B cell (primary cell): ENCODE measurements around the gene SLC16A1. TPM values are rescaled to one million over a fixed set of nuclear protein-coding genes. Genes with fewer than 3 reads are reported as not detected.

ENCODE experiments used
- ATAC-seq: fragments of 200-7000 bp; cut with Tn5 transposase; one replicate; pipeline ENCODE4 v1.10.0; 2021; ENCODE audit warnings: low read depth, mild to moderate bottlenecking, moderate number of reproducible peaks, moderate library complexity
- CTCF ChIA-PET: fragments of 350-600 bp; sonication (Branson Sonifier 250); formaldehyde crosslinking; loops from one replicate; lab custom pipeline; 2021; ENCODE audit warnings: antibody characterized with exemption, inconsistent platforms; lab: Charles Lee
- POLR2A ChIA-PET: fragments of 350-600 bp; sonication (Branson Sonifier 250); formaldehyde crosslinking; loops from one replicate; lab custom pipeline; 2021; ENCODE audit warnings: antibody characterized with exemption; lab: Charles Lee
- DNase-seq: peaks from one replicate; pipeline ENCODE4 v3.0.0; 2013
- H2AFZ ChIP-seq: 2 replicates; pipeline ENCODE4 v1.6.1; 2012; ENCODE audit warnings: mild to moderate bottlenecking, low read depth, low read length; ENCODE audit not compliant: insufficient read depth, poor library complexity, severe bottlenecking
- H3K27ac ChIP-seq, 2 donors: 1 replicate in 1 of 2; 2 replicates in 1 of 2; pipeline ENCODE4 v1.5.1; 2012 to 2013; ENCODE audit warnings: low read length in 2 of 2, mild to moderate bottlenecking in 2 of 2, moderate library complexity in 1 of 2
- H3K27me3 ChIP-seq, 4 experiments: fragments of 200-600 bp in 1 of 4; sonication (generic) in 1 of 4; replicated peaks in 1 of 4; 1 replicate in 2 of 4; 2 replicates in 2 of 4; pipeline versions ENCODE4 v1.6.1 to v1.7.0; 2013 to 2016; ENCODE audit warnings: low read length in 3 of 4, mild to moderate bottlenecking in 2 of 4, mixed read lengths in 1 of 4, moderate library complexity in 1 of 4; ENCODE audit not compliant: insufficient read depth in 4 of 4, control insufficient read depth in 3 of 4; ENCODE audit errors: control extremely low read depth in 1 of 4
- H3K36me3 ChIP-seq, 2 experiments: replicated peaks in 1 of 2; 1 replicate in 1 of 2; 2 replicates in 1 of 2; pipeline versions ENCODE4 v1.6.1 to v1.7.1; 2013; ENCODE audit warnings: low read length in 1 of 2; ENCODE audit not compliant: insufficient read depth in 2 of 2, control insufficient read depth in 1 of 2; ENCODE audit errors: control extremely low read depth in 1 of 2, extremely low read depth in 1 of 2
- H3K4me1 ChIP-seq, 2 donors: fragments of 200-600 bp in 1 of 2; sonication (generic) in 1 of 2; 1 replicate in 1 of 2; 2 replicates in 1 of 2; pipeline versions ENCODE4 v1.5.1 to v1.6.1; 2013 to 2017; ENCODE audit warnings: low read length in 2 of 2; ENCODE audit not compliant: control insufficient read depth in 2 of 2, insufficient read depth in 2 of 2
- H3K4me2 ChIP-seq: replicated peaks from 2 replicates; pipeline ENCODE3; 2012; ENCODE audit warnings: mild to moderate bottlenecking, low read depth, low read length; ENCODE audit not compliant: poor library complexity, severe bottlenecking
- H3K4me3 ChIP-seq, 5 experiments: fragments of 200-600 bp in 1 of 5; sonication (generic) in 1 of 5; 1 replicate in 3 of 5; 2 replicates in 2 of 5; pipeline versions ENCODE4 v1.5.1 to v1.7.0; 2011 to 2016; ENCODE audit warnings: low read length in 4 of 5, mild to moderate bottlenecking in 4 of 5, low read depth in 2 of 5, control low read depth in 1 of 5, moderate library complexity in 1 of 5; ENCODE audit not compliant: insufficient read depth in 1 of 5; ENCODE audit errors: control extremely low read depth in 1 of 5, extremely low read depth in 1 of 5
- H3K79me2 ChIP-seq: fragments of 200-600 bp; sonication (generic); one replicate; pipeline ENCODE4 v1.6.0; 2016; ENCODE audit warnings: low read length; ENCODE audit not compliant: control insufficient read depth, insufficient read depth
- H3K9ac ChIP-seq: fragments of 200-600 bp; sonication (generic); 2 replicates; pipeline ENCODE4 v1.6.1; 2017; ENCODE audit warnings: mild to moderate bottlenecking, low read length, moderate library complexity
- H3K9me3 ChIP-seq, 3 donors: one replicate each; pipeline versions ENCODE4 v1.6.1 to v1.7.1; 2013; ENCODE audit warnings: low read length in 2 of 3; ENCODE audit not compliant: control insufficient read depth in 2 of 3, insufficient read depth in 1 of 3; ENCODE audit errors: control extremely low read depth in 1 of 3
- H4K20me1 ChIP-seq: 2 replicates; pipeline ENCODE4 v1.6.0; 2012; ENCODE audit warnings: mild to moderate bottlenecking, low read length; ENCODE audit not compliant: insufficient read depth, control insufficient read depth, poor library complexity, severe bottlenecking
- H3K27ac Mint-ChIP-seq: one replicate; pipeline ENCODE4 v1.8.0; 2021; ENCODE audit warnings: mixed read lengths
- H3K27me3 Mint-ChIP-seq: one replicate; pipeline ENCODE4 v1.8.0; 2021; ENCODE audit warnings: mixed read lengths
- H3K4me1 Mint-ChIP-seq: one replicate; pipeline ENCODE4 v1.8.0; 2021; ENCODE audit warnings: mixed read lengths
- H3K4me3 Mint-ChIP-seq: one replicate; pipeline ENCODE4 v1.8.0; 2021; ENCODE audit warnings: mixed read lengths
- H3K9me3 Mint-ChIP-seq: one replicate; pipeline ENCODE4 v1.8.0; 2022; ENCODE audit warnings: mixed read lengths; ENCODE audit not compliant: insufficient read depth
- EZH2 ChIP-seq: IDR thresholded peaks from 2 replicates; pipeline ENCODE4 v1.6.1; 2012; ENCODE audit warnings: borderline replicate concordance, low read depth, mild to moderate bottlenecking, moderate library complexity, low read length; ENCODE audit not compliant: insufficient read depth, poor library complexity, severe bottlenecking
- WGBS: methylation state at CpG from one replicate; pipeline ENCODE4 v1.1.5; 2013; ENCODE audit warnings: missing lambda C conversion rate; ENCODE audit not compliant: insufficient coverage; 5-methylcytosine and 5-hydroxymethylcytosine counted together
- intact Hi-C: fragments of 100-400 bp; cut with micrococcal nuclease; formaldehyde crosslinking; loops from one replicate; pipeline ENCODE4 v1.10.0; 2022
- polyA plus RNA-seq: library from polyadenylated mRNA; depleted of rRNA; stranded (reverse); fragments of >200 nt; gene quantifications from 2 replicates; pipeline ENCODE4 v1.2.3, GENCODE V29; 2012
- small RNA-seq: library from RNA; depleted of rRNA; stranded (forward); fragments of <200 nt; gene quantifications from one replicate; pipeline ENCODE3, GENCODE V24; 2012; ENCODE audit warnings: low replicate concordance, low read depth; ENCODE audit not compliant: insufficient read length
- total RNA-seq, 2 donors: library from RNA; stranded (reverse); fragments of 120-200 nt in 1 of 2; gene quantifications; 1 replicate in 1 of 2; 2 replicates in 1 of 2; pipeline versions ENCODE4 v1.2.3 to v1.2.4, GENCODE V29; 2013 to 2022
- TF ChIP-seq, protein P1 (sequence below): fragments of 200-600 bp; IDR thresholded peaks from one replicate; pipeline ENCODE4 v1.8.0; 2022; ENCODE audit warnings: antibody characterized with exemption, mild to moderate bottlenecking

Gene SLC16A1
- total and polyA plus RNA-seq, 2 donors (not counting 1 experiment from before 2014, with no cell fraction given) = 2.1 to 13.0 TPM

- WGBS = 100% methylated on average over 4 of the region's 5 CpGs
- Histone ChIP-seq H3K4me1 (no peaks in the 10 kb centered on the region), H4K20me1 (no peaks in the 10 kb centered on the region), H3K9ac (no peak overlapping the region), H3K79me2 (no peaks in the 10 kb centered on the region), H3K9me3 (no peaks in the 10 kb centered on the region), H3K27ac (no peak overlapping the region), H3K4me3 (no peak overlapping the region), H3K4me2 (no peak overlapping the region), H3K36me3 (no peaks in the 10 kb centered on the region), H3K27me3 (no peaks in the 10 kb centered on the region), H2AFZ (no peak overlapping the region)
- ChIA-PET POLR2A (no interaction called here), CTCF (no interaction called here)
- ATAC-seq = no peak
- Mint-ChIP-seq H3K9me3 (no peaks in the 10 kb centered on the region), H3K4me1 (no peaks in the 10 kb centered on the region), H3K4me3 (no peak overlapping the region), H3K27ac (no peak overlapping the region), H3K27me3 (no peaks in the 10 kb centered on the region)
- no peak for DNase-seq
- no peak for TF ChIP-seq EZH2
- TF ChIP-seq, protein P1, sequence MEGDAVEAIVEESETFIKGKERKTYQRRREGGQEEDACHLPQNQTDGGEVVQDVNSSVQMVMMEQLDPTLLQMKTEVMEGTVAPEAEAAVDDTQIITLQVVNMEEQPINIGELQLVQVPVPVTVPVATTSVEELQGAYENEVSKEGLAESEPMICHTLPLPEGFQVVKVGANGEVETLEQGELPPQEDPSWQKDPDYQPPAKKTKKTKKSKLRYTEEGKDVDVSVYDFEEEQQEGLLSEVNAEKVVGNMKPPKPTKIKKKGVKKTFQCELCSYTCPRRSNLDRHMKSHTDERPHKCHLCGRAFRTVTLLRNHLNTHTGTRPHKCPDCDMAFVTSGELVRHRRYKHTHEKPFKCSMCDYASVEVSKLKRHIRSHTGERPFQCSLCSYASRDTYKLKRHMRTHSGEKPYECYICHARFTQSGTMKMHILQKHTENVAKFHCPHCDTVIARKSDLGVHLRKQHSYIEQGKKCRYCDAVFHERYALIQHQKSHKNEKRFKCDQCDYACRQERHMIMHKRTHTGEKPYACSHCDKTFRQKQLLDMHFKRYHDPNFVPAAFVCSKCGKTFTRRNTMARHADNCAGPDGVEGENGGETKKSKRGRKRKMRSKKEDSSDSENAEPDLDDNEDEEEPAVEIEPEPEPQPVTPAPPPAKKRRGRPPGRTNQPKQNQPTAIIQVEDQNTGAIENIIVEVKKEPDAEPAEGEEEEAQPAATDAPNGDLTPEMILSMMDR = no peak
- intact Hi-C loops = no loop called here
Measured at GRCh38 chr1:112862753-112863426, 93.1 kb downstream of the SLC16A1 start.

Small RNA genes within 50 kb of the gene (small RNA-seq; reads per million reads assigned to genes)
- not detected for gene AL390729.2

Other genes starting within 250 kb of the SLC16A1 start
- 18.5 and 21.0 TPM in 2 replicates for gene RHOC, start 249.1 kb downstream of the SLC16A1 start, total RNA-seq
- gene RHOC, start 249.1 kb downstream of the SLC16A1 start, polyA plus RNA-seq = 28.3 and 32.7 TPM in 2 replicates
- gene PPM1J, start 240.9 kb downstream of the SLC16A1 start, total RNA-seq = 1.7 and 2.1 TPM in 2 replicates
- gene PPM1J, start 240.9 kb downstream of the SLC16A1 start, polyA plus RNA-seq = 7.5 and 9.8 TPM in 2 replicates
- 30.6 and 32.2 TPM in 2 replicates for gene LRIG2, start 117.0 kb upstream of the SLC16A1 start, total RNA-seq
- 12.4 and 17.4 TPM in 2 replicates for gene LRIG2, start 117.0 kb upstream of the SLC16A1 start, polyA plus RNA-seq